ENCODE data around the gene FAM200B. TPM values are rescaled to one million over a fixed set of nuclear protein-coding genes. Genes with fewer than 3 reads are reported as not detected.

FAM200B gene
- total RNA-seq, 6 experiments from 2014 or later = 11.8 to 20.9 (median 16.7) TPM

DNA sequence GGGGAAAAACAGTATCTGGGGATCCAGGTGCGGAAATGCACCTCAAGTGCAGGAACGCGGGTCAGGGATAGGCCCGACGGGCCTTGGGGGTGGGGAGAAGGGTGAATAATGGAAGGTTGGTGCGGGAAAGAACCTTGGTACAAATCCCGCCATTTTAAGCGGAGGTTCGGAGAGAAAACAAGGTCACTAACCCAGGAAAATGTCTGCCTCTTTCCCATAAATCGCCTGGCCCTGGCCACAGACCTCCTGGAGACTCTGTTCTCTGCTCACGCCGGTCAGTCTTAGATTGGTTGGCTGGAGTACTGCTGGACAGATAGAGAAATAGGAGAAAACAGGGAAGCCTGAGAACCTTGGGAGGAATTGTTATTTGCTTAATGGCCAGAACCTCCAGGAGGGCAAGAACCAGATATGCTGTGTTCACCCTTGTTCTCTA, 25.6 kb upstream of the FAM200B start:
- intact Hi-C loops (cut with DNase I) = no loop called here
- Histone ChIP-seq H3K4me1 (peaks cover 0 to 42% (median 10%) of the 10 kb centered on the region in 4 donors), H3K27ac (peak overlapping the region; percentile 99), H3K4me3 (peak overlapping the region; percentile 42 to 76 (median 71)), H3K27me3 (no peaks in the 10 kb centered on the region), H3K36me3 (no peaks in the 10 kb centered on the region), H3K9me3 (no peaks in the 10 kb centered on the region)
- 62% methylated on average over 9 of the region's 12 CpGs for WGBS (ENCODE audit: insufficient coverage, low coverage, low lambda C conversion rate, missing lambda C conversion rate)
- TF ChIP-seq POLR2A (IDR thresholded peaks at IDR 0.05) = no peak
- TF ChIP-seq, protein P1, sequence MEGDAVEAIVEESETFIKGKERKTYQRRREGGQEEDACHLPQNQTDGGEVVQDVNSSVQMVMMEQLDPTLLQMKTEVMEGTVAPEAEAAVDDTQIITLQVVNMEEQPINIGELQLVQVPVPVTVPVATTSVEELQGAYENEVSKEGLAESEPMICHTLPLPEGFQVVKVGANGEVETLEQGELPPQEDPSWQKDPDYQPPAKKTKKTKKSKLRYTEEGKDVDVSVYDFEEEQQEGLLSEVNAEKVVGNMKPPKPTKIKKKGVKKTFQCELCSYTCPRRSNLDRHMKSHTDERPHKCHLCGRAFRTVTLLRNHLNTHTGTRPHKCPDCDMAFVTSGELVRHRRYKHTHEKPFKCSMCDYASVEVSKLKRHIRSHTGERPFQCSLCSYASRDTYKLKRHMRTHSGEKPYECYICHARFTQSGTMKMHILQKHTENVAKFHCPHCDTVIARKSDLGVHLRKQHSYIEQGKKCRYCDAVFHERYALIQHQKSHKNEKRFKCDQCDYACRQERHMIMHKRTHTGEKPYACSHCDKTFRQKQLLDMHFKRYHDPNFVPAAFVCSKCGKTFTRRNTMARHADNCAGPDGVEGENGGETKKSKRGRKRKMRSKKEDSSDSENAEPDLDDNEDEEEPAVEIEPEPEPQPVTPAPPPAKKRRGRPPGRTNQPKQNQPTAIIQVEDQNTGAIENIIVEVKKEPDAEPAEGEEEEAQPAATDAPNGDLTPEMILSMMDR (IDR thresholded peaks at IDR 0.05) = no peak
- DNase-seq (no peak), ATAC-seq (peak; percentile 3 to 33 (median 6))

DNA sequence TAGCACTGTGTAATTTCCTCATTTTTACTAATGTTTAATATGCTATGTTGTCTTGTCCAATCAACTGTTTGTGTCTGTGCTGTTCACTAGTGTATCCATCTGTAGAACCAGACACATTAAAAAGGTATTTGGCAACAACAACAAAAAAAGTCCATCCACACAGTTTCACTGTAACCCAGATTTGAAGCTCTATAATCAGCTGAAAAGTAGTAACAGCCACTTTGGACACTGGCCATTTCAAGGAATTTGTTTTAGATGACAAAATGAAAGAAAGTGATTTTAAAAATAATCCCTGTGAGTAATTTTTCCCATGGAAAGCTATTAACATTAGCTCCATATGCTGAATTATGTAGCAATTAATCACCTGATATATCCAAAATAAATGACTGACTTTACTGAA, 24.3 kb upstream of the FAM200B start:
- no peaks in the 10 kb centered on the region for H3K27me3 ChIP-seq
- TF ChIP-seq POLR2A (IDR thresholded peaks at IDR 0.05) = no peak
- TF ChIP-seq, protein P1 (IDR thresholded peaks at IDR 0.05) = no peak
- intact Hi-C loops (cut with DNase I) = no loop called here
- no peak for DNase-seq
- ATAC-seq = no peak
- H3K36me3 ChIP-seq = no peaks in the 10 kb centered on the region
- H3K9me3 ChIP-seq = no peaks in the 10 kb centered on the region
- H3K4me3 ChIP-seq = no peak overlapping the region
- H3K4me1 ChIP-seq = peaks cover 0 to 29% (median 8%) of the 10 kb centered on the region in 4 donors
- peak overlapping the region in 1 of 3 donors; percentile 6 for H3K27ac ChIP-seq

DNA sequence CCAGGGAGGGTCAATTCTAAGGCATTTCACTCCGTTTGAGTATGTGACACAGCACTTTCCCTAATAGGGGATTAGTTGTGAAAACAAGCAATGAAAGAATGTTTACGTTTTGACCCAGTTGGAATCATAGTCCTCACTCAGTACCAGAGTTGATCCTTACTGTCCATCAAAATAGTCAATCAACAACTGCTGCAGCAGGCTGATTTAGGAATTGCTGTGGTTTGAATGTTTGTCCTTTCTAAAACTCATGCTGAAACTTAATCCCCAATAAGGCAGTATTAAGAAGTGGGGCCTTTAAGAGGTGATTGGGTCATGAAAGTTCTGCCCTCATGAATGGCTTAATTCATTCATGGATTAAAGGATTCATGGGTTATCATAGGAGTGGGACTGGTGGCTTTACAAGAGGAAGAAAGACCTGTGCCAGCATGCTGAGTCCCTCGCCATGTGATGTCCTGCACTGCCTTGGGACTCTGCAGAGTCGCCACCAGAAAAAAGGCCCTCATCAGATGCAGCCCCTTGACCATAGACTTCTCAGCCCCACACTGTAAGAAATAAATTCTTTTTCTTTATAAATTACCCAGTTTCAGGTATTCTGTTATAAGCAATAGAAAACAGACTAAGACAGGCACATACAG, 23.4 kb upstream of the FAM200B start:
- DNase-seq = no peak
- Histone ChIP-seq H3K4me3 (no peak overlapping the region), H3K27me3 (no peaks in the 10 kb centered on the region), H3K36me3 (no peaks in the 10 kb centered on the region), H3K9me3 (no peaks in the 10 kb centered on the region), H3K27ac (peak overlapping the region in 1 of 3 donors; percentile 59), H3K4me1 (peaks cover 0 to 20% (median 4%) of the 10 kb centered on the region in 4 donors)
- TF ChIP-seq, protein P1 (IDR thresholded peaks at IDR 0.05) = no peak
- no peak for TF ChIP-seq POLR2A (IDR thresholded peaks at IDR 0.05)
- no peak for ATAC-seq
- intact Hi-C loops (cut with DNase I) = no loop called here
- 82% methylated on average over 4 of the region's 4 CpGs for WGBS (ENCODE audit: insufficient coverage, low coverage, low lambda C conversion rate, missing lambda C conversion rate)

DNA sequence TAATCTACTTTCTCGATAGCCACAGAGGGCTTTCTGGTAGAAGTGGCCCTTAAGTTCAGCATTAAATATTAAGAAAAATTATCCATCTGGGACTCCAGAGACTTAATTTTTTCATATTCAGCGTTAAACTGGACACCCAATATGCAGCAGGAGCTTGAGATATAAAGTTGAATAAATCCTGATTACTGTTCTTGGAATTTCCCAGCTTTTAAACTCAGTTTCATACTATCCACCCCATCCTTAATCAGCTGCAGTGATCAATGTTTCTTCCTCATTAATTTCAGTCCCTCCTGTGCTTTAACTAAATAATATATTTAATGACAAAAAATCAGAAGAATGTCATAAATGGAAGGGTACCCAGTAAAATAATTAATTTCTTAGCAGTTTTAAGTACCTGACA, 22.8 kb upstream of the FAM200B start:
- no peaks in the 10 kb centered on the region for H3K9me3 ChIP-seq
- 88% methylated on average over 2 of the region's 2 CpGs for WGBS (ENCODE audit: insufficient coverage, low coverage, low lambda C conversion rate, missing lambda C conversion rate)
- ATAC-seq (no peak), DNase-seq (no peak)
- peaks cover 0 to 18% (median 1%) of the 10 kb centered on the region in 4 donors for H3K4me1 ChIP-seq
- intact Hi-C loops (cut with DNase I) = no loop called here
- no peak overlapping the region for H3K4me3 ChIP-seq
- peak overlapping the region in 1 of 3 donors; percentile 59 for H3K27ac ChIP-seq
- H3K36me3 ChIP-seq = no peaks in the 10 kb centered on the region
- TF ChIP-seq, protein P1 (IDR thresholded peaks at IDR 0.05) = no peak
- no peak for TF ChIP-seq POLR2A (IDR thresholded peaks at IDR 0.05)
- no peaks in the 10 kb centered on the region for H3K27me3 ChIP-seq
